Stimulated activated CD4-positive, alpha-beta T cell treated with anti-CD3 and anti-CD28 coated beads, Interleukin-1b, Interleukin-23, amount 100 ng/mL, for 1 hour (primary cell): Measurements from ENCODE around the gene LOXL1.

Source experiments
- DNase-seq, 2 donors: peaks; one replicate each; pipeline ENCODE4 v3.0.0-alpha.2; 2020; ENCODE audit warnings: low read depth in 2 of 2

The LOXL1 gene

GRCh38 chr15:73991726-73992593 lies 65.7 kb downstream of the LOXL1 start, which contains the start of gene STOML1:
TSS of gene STOML1 (minus strand) at chr15:73992295. CDS start at chr15:73992223, 72 bp downstream.
- peak; percentile 84 to 99 for DNase-seq

DNA sequence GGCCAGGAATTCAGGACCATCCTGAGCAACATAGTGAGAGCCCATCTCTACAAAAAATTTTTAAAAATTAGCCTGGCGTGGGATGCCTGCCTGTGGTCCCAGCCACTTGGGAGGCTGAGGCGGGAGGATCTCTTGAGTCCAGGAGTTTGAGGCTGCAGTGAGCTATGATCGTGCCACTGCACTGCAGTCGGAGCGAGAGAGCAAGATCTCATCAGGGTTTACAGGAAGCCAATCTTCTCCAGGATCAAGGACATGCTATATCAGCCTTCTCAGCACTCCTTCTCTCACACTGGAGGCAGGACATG lies 66.3 kb downstream of the LOXL1 start:
- DNase-seq, result no peak

- no peak for DNase-seq
Observed at GRCh38 chr15:73993211-73993994, 67.1 kb downstream of the LOXL1 start.

DNA sequence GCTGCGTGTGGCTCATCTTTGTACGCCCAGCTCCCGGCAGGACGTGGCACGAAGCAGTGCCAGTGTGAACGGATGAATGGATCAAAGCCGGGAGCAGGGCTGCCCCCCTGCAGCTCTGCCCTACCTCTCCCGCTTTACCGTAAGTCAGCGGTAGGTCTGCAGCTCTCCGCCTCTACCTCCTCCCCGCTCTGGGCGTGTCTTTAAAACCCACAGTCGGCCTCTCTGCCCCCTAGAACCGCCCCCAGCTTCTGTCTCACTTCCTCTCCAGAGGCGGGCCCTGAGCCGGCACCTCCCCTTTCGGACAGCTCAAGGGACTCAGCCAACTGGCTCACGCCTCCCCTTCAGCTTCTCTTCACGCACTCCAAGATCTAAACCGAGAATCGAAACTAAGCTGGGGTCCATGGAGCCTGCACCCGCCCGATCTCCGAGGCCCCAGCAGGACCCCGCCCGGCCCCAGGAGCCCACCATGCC lies 68.2 kb downstream of the LOXL1 start, which contains the start of gene PML:
Gene PML, plus strand, starts transcription at position 304 of the 471 bp plus-strand sequence. Its CDS starts 97 bp downstream, at position 401.
- DNase-seq, result peak; percentile 77 to 83

- no peak for DNase-seq
Observed at GRCh38 chr15:73994912-73995622, 68.8 kb downstream of the LOXL1 start.

DNA sequence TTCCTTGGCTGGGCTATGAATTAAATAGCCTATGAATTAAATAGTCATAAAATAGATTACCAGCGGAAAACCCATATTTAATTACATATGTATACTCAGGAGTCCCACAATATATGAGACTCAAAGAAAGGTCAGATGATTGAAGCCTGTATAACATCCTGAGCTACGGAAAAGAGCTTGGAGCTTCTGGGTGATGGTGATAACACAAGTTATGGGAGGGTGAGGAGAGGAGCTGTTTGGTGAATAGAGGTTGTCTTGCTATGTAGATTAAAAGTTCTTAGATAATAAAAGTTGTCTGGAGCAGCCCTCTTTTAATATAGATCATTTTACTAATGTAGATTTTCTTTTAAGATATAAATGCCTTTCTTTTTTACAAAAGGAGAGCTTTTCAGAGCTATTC lies 70.0 kb downstream of the LOXL1 start:
- DNase-seq, result no peak

GRCh38 chr15:73996939-73997338 lies 70.7 kb downstream of the LOXL1 start:
- no peak for DNase-seq

- no peak for DNase-seq
Observed at GRCh38 chr15:73997986-73998385, 71.7 kb downstream of the LOXL1 start.
